Spleen (tissue), 7 donors: ENCODE measurements around the gene TPPP.

ENCODE experiments used
- CTCF ChIP-seq, 11 experiments: fragments of 200-600 bp in 7 of 11; fragments of 450-650 bp in 4 of 11; sonication (generic) in 4 of 11; IDR thresholded peaks in 8 of 11; conservative IDR thresholded peaks in 3 of 11; 1 replicate in 7 of 11; 2 replicates in 4 of 11; pipeline versions ENCODE4 v1.4.0 to v1.8.0; 2016 to 2021; ENCODE audit warnings: antibody characterized with exemption in 11 of 11, inconsistent platforms in 4 of 11, mild to moderate bottlenecking in 1 of 11
- POLR2A ChIP-seq, 3 donors: fragments of 450-650 bp; IDR thresholded peaks; one replicate each; pipeline ENCODE4 v1.5.1; 2017; ENCODE audit warnings: antibody characterized with exemption in 3 of 3, mild to moderate bottlenecking in 1 of 3
- POLR2AphosphoS5 ChIP-seq, 3 donors: sonication (generic); formaldehyde crosslinking; IDR thresholded peaks; one replicate each; pipeline ENCODE4 v1.5.1; 2017; ENCODE audit warnings: antibody characterized with exemption in 3 of 3
- donor health status: DM: no; HTN: no; CAD: no; lungs with moderate emphysema.
- donor health status: DM: no; HTN: no; CAD: no.
- donor health status: DM: no; HTN: no; CAD: no.

GRCh38 chr5:676699-677076 lies 16.5 kb downstream of the TPPP start:
- TF ChIP-seq CTCF (IDR thresholded peaks at IDR 0.05 in 8 of 11, conservative IDR thresholded peaks at IDR 0.05 in 3 of 11) (no peak), POLR2A (IDR thresholded peaks at IDR 0.05) (no peak), POLR2AphosphoS5 (IDR thresholded peaks at IDR 0.05) (no peak)
